Activated T-helper 1 cell treated with Interleukin-2 at 50 U/mL for 16 hours (primary cell): Measurements from ENCODE around the gene OTOA.
"Not testable (repeated sequence)": the region's sequence is repeated elsewhere in the genome, so short reads cannot be mapped to it uniquely, and the experiment has no call there.

Experiments used
- DNase-seq: peaks from one replicate; pipeline ENCODE4 v3.0.0-alpha.2; 2020; ENCODE audit warnings: low read depth

Gene OTOA

DNA sequence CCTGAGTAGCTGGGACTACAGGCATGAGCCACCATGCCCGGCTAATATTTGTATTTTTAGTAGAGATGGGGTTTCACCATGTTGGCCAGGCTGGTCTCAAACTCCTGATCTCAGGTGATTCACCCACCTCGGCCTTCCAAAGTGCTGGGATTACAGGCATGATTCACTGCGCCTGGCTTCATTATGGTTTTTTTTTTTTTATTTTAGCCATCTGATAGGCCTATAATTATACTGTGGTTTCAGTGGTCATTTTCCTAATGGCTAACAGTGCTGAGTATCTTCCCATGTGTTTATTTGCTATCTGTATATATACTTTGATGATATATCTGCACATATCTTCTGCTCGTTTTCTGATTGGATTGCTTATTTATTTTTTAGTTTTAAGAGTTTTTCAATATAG lies 10.7 kb downstream of the OTOA start:
- not testable (repeated sequence) for DNase-seq

DNA sequence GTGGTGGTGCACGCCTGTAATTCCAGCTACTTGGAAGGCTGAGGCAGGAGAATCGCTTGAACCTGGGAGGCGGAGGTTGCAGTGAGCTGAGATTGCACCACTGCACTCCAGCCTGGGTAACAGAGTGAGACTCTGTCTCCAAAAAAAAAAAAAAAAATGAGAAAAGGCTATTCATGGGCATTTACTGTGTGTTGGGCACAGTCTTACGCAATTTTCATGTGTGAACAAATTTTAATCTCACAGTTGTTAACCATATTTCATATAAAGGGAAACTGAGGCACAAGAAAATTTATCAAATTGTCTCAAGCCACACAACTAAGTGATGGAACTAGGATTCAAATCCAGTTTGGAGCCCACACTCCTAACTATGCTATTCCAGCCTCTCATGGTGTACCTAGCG lies 16.9 kb downstream of the OTOA start:
- not testable (repeated sequence) for DNase-seq

DNA sequence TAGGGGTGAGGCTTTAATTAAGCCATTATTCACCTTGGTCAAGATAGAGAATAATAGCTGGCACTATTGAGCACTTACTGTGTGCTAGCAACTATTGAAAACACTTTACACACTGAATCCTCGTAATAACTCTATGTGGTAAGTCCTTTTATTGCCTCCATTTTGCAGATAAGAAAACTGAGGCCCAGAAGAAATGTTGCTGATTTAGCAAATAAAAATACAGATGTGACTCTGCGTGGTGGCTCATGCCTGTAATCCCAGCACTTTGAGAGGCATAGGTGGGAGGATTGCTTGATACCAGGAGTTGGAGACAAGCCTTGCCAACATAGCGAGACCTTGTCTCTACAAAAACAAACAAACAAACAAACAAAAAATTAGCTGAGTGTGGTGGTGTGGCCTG lies 19.4 kb downstream of the OTOA start:
- no peak for DNase-seq

DNA sequence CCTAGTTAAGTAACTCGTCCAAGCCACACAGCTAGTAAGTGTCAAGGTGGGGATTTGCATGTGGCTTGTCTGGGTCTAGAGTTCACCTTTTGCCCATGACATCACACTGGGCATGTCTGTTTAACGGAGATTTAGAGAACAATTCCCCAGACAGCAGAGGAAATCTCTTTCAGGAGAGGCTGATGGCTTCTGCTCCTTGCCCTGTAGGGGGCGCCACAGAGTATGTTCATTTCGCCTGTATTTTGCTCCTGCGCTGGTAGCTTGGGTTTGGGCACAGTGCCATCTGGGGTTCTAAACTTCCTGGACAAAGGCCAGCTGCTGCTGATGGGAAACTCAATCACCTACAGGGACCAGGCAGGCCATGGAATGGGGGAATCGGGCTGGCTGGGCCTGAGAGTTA lies 20.4 kb downstream of the OTOA start:
- DNase-seq, result no peak

DNA sequence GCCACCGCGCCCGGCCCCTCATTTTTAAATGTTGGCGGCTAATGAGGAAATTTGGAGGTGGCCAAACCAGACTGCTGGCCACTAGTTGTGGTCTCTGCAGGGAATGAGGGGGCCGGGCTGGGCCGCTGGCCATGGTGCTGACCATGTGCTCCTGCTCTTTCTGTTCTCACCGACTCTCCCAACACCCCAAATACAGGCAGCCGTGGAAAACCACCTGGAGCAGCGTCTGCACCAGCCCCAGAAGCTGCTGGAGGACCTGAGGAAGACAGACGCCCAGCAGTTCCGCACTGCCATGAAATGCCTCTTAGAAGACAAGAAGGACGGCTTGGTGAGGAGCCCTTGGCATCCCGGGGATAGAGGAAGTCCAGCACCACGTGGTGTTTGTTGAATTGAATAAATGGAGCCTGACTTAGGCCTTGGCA lies 21.3 kb downstream of the OTOA start:
- no peak for DNase-seq

DNA sequence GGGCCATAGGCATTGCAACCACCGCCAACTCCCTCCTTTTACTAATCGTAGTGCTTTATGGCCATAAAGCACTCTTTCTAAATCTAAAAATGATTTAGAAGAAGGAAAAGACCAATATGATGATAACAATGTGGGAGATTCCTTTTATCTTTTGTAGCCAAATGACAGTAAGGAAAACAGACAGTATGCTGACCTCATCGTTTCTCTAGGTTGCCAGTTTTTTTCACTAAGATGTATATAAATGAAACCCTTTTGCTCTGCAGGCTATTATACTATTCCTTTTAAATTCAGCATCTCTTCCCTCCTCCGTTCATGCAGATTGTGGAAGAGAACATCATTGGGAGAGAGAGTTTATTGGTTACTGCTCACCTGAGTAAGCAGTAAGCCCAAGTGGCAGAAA lies 25.3 kb downstream of the OTOA start:
- no peak for DNase-seq

DNA sequence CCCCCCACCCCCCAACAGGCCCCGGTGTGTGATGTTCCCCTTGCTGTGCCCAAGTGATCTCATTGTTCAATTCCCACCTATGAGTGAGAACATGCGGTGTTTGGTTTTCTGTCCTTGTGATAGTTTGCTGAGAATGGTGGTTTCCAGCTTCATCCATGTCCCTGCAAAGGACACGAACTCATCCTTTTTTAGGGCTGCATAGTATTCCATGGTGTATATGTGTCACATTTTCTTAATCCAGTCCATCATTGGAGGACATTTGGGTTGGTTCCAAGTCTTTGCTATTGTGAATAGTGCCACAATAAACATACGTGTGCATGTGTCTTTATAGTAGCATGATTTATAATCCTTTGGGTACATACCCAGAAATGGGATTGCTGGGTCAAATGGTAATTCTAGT lies 27.2 kb downstream of the OTOA start:
- not testable (repeated sequence) for DNase-seq

DNA sequence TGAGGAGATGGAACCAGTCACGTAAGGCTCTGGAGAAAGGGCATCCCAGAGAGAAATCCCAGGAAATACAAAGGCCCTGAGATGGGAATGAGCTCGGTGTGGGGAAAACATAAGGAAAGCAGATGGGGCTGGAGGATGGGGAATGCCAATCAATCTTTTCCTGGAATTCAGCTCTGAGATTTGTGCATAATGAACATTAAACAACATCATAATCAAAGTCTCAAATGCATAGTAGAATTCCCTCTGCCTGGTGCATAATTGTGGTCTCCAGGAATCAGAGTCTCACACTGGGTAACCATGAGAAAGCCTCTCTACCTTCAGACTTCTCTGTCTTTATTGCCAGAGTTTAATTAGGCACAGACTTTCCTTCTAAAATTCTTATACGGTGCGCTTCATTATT lies 30.8 kb downstream of the OTOA start:
- no peak for DNase-seq

DNA sequence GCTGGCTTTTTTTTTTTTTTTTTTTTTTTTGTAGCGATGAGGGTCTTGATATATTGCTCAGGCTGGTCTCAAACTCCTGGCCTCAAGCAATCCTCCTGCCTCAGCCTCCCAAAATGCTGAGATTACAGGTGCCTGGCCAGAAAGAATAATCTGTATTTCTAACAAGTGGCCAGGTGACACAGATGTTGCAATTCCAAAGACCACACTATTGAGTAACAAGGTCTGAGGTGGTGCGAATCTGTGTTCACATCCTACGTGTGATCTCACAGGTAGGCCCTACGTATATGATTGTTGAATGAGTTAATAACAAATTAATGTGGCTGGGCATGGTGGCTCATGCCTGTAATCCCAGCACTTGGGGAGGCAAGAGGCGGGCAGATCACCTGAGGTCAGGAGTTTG lies 33.3 kb downstream of the OTOA start:
- no peak for DNase-seq

DNA sequence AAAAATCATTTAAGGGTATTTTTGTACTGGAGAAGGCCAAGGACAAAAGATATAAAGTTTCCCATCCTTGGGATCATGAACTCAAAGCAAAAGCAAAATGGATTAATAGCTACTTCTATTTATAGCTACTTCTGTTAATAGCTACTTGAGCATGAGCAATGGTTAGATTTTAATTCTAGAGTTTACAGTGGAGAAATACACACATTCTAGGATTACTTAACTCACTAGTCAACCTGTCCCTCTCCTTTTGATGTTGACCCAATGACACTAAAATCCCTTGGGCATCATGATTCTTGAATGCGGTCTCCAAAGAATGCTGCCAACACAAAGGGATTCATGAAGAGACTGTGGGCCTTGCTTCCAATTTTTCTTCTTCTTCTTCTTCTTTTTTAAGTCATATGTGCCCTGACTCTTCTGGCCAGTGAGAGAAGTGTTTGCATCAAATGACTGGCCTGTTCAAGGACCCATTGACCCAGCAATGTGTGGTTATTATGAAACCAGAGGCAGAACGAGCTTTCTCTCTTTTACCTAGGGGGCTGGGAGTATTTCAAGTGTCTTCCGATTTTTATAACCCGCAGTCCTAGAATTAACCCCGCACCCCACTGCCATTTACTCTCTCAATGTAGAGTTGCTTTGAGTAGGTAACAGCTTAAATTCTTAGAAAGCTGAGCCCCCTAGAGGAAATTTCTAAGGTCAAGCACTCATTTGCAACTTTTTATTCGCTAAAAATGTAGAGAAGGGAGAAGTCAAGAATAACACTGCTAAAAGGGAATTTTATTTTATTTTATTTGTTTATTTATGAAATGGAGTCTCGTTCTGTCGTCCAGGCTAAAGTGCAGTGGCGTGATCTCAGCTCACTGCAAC lies 34.6 kb downstream of the OTOA start:
- no peak for DNase-seq

DNA sequence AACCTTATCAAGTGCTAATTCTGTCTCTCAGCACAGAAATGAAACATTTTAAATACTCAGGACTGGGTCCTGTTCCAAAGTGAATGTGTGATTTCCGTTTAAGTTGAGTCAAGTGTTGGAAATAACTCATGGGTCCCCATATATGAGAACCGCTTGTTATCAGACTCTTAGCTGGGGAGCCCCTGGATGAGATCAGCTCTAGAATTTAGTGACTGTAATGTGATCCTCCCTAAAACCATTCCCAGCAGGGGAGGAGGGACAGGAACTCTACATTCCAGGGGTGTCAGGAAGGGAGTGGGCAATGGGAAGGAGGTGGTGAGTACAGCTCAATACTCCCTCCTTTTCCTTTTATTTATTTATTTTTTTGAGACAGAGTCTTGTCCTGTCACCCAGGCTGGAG lies 37.5 kb downstream of the OTOA start:
- DNase-seq, result no peak

DNA sequence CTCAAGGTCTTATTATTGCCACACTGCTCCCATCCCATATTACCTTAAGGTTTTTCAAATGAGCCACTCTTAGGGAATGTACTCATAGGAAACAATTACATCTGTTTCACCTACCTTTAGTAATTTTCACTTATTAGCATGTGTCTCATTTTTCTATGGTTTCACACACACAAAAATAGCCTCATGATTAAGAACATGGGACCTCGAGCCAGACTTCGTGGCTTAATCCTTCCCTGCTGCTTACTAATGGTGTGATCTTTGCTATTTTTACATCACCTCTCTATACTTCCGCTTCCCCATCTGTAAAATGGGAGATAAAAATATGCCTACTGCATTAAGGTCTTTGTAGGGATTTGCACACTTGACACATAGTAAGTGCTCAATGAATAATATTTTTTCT lies 38.5 kb downstream of the OTOA start:
- no peak for DNase-seq

DNA sequence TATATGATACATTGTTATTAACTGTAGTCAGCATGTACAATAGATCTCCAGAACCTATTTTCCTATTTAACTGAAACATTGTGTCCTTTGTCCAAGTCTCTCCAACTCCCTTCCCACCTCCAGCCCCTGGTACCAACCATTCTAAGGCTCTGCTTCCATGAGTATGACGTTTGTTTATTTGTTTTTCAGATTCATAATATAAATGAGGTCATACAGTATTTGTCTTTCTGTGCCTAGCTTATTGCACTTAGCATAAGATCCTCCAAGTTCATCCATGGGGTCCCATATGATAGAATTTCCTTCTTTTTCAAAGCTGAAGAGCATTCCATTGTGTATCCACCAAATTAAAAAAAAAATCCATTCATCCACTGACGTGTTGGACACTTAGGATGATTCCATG lies 39.4 kb downstream of the OTOA start:
- no peak for DNase-seq

DNA sequence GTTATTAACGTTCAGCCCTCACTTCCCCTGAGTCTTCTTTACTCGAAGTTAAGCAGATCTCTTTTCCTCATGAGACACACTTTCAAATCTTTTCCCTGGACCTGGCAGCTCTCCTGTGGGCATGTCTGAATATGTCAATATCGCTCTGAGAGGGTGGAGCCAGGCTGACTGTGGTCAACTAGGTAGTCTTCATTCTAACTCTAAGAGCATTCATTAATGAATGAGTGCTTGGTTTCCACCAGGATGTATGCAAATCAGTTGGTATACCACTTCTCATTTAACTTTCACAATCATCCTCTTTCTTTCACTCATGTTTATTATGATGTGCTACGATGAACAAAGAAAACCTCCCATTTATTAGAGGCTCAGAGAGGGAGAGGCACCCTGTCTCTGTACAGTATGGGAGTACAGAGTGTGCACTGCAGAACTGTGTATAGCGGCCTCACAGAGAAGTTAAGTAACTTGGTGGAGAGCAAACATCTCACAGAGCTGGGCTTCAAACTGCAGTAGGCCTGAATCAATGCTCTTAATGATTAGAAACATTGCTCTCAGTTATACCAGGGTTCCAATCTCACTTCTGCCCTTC lies 39.9 kb downstream of the OTOA start:
- DNase-seq, result no peak

DNA sequence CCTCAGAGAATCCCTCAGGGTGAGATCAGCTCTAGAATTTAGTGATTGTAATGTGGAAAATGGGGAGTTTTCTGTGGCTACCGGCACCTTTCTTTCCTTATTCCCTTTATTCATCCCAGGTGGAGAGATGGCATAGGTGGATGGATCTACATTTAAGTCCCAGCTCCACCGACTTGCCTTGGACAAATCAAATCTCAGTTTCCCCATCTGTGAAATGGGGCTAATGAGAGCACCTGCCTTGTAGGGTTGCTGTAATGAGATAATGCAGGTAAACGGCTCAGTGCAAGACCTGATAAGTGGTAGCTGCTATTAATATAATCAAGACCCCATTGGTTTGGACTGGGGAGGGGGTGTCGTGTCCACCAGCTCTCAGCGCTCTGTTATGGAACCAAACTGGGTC lies 40.5 kb downstream of the OTOA start:
- no peak for DNase-seq

DNA sequence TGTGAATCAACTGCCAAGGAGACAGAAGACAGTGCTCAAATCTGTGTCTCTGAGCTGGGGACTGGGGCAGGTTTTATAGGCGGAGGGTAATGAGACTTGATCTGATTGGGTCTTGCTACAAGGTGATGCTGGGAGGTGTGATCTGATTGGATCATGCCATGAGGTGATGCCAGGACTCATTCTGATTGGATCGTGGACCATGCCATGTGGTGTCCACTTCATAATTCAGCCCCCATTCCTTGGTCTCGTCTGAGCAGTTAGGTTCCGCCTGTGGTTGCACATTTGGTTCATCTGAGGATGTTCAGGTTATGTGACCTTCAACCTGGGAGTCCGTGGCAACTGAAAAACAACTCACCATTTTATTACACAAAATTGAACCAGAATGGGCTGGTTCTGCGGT lies 41.0 kb downstream of the OTOA start:
- DNase-seq, result no peak

DNA sequence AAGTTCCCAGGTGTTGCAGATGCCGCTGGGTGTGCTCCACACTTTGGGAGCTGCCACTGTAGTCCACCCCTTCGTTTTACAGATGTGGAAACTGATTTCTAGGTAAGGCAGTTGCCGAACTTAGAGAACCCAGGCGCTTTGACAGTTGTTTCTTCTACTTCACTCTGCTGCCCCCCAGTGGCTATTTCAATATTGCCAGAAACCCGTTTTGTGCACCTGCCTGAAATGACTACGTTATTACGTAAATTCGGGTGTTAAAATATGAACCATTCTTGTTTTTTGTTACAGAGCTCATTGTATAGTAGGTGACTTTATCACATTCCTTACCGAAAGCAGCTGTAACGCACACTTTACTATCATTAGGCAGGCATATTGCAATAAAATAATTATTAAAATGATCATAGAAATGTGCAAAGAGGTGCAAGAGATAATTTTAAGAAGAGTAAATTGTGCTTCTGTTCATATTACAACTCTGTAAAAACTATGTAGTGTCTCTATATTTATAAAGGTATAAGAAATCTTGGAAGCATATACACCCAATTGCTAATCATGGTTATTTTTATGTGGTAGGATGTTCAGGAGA lies 44.9 kb downstream of the OTOA start:
- peak; percentile 64 for DNase-seq

DNA sequence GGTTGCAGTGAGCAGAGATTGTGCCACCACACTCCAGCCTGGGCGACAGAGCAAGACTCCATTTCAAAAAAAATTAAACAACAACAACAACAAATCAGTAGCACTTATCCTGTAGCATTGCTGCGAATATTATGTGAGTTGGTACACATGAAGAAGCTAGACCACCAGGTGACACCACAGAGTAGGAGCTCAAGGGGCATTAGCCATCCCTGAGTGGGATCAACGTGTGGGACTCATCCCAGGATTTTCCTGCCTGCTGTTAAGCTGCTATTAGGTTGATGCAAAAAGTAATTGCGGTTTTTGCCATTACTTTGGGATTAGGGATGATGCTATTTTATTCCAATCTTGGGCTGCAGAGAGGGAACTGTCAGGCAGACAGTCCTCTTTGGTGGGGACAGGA lies 47.2 kb downstream of the OTOA start:
- no peak for DNase-seq

DNA sequence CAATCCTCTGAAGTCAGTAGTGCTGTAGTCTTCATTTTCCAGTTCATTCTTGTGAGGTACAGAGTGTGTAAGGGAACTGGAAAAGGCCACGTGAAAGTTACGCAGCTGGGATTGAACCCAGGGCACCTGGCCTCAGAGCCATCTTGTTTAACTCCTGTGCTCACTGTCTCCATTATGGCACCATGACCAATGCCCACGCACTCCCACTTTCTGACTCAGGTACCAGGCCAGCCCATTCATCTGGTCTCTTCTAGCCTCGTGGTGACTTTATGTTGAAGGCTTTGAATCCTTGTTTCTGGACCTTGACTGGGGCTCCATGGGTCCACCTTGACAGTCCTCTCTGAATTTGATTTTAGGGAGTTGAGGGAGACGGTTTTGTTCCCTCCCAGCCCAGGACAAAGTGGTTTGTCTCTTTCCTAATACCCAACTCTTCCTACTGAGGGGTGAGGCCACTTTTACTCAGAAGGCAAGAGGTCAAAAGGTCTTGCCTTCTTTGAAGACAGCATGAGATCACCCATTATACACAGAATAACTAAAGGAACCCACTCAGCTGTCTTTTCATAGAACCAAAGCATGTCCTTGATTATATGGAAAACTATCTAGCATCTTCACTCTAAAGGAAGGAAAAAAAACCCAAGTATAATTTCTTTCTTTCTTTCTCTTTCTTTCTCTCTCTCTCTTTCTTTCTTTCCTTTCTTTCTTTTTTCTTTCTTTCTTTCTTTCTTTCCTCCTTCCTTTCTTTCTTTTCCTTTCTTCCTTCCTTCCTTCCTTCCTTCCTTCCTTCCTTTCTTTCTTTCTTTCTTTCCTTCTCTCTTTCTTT lies 50.0 kb downstream of the OTOA start:
- DNase-seq, result no peak

DNA sequence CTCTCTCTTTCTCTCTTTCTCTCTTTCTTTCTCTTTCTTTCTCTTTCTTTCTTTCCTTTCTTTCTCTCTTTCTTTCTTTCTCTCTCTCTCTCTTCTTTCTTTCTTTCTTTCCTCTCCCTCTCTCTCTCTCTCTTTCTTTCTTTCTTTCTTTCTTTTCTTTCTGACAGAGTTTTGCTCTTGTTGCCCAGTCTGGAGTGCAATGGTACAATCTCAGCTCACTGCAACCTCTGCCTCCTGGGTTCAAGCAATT lies 50.5 kb downstream of the OTOA start:
- not testable (repeated sequence) for DNase-seq

DNA sequence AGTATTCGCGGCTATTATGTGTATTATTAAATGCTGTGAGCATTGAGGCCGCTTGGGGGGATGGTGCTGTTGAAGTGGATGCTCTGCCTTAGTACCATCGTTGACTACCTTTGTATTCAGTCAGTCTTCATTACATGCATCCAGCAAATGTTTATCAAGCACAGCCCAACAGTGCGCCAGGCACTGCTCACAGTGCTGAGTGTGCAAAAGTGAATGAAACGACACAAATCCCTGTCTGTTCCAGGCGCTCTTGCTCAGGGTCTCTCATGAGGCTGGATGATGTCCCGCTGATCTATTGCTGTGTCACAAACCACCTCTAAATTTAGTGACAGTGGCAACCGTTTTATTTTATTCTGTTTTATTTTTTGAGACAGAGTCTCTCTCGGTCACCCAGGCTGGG lies 53.8 kb downstream of the OTOA start:
- no peak for DNase-seq

DNA sequence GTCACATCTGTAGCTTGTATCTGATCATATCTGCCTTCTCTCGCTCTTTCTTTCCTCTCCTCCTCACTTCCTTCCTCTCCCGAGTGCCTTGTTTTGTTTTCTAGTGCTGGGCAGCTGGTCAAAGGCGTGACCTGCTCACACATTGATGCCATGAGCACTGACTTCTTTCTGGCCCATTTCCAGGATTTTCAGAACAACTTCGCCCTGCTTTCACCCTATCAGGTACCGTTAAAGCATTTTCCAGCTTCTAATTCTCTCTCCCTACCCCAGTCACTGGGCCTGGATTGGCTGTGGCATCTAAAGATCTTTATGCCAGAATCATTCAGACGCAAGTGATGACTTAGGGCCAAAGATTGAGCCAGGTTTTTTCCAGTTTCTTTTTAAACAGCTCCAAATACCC lies 55.5 kb downstream of the OTOA start:
- DNase-seq, result no peak

DNA sequence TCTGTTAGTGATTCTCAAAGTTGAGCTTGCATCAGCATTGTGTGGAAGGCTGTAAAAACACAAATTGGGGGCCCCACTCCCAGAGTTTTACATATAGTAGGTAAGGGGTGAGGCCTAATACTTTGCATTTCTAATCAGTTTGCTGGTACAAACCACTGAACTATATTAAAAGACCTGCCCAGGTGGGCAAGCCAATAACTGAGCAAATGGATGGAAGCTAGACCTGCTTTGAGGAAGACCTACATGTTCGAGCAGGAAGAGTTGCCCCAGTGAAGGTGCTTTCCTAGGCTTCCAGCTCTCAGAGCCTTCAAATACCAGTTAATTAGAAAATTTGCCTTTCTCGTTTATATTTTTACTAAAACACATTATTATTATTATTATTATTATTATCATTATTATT lies 56.8 kb downstream of the OTOA start:
- DNase-seq, result no peak
